NCI-H774 (cell line): ENCODE measurements around the gene ALS2CL.
"Not testable (repeated sequence)": the region's sequence is repeated elsewhere in the genome, so short reads cannot be mapped to it uniquely, and the experiment has no call there.

Experiments
- DNase-seq: peaks from one replicate; lab custom pipeline; 2025; lab: John Stamatoyannopoulos, UW

The ALS2CL gene

DNA sequence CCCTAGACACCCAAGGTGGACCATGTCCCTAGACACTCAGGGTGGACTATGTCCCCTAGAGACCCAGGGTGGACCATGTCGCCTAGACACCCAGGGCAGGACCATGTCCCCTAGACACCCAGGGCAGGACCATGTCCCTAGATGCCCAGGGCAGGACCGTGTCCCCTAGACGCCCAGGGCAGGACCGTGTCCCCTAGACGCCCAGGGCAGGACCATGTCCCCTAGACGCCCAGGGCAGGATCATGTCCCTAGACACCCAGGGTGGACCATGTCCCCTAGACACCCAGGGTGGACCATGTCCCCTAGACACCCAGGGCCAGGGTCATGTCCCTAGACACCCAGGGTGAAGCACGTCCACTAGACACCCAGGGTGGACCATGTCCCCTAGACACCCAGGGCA lies 10.9 kb upstream of the ALS2CL start:
- DNase-seq, result not testable (repeated sequence)

DNA sequence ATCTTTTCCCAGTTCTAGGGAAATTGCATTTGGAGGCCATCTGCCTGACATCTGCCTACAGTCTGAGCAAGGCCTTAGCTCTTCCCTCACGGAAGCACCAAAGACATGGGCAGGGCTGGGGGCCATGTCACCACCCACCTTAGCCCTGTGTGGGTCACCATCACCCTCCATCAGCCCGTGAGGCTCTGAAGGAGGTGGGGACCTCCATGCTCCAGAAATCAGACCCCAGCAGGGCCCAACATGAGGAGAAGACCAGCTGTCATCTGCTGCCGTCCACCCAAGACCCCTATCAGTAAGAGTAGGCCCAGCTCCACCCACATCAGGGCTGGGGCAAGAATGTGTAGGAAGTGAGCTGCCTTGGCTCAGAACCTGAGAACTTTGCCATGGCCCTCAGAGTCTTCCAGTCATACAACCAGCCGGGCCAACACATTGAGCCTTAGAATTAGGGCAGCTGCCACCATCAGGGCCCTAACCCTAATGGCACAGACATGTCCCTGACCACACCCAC lies 9.6 kb upstream of the ALS2CL start:
- DNase-seq, result no peak

GRCh38 chr3:46702246-46703012 lies 8.9 kb upstream of the ALS2CL start:
- no peak for DNase-seq

- no peak for DNase-seq
Observed at GRCh38 chr3:46701181-46701939, 7.9 kb upstream of the ALS2CL start, which contains the start of gene TMIE. TMIE (plus strand) TSS chr3:46701392; CDS start chr3:46701488, 96 bp downstream.

GRCh38 chr3:46700772-46701171 lies 7.3 kb upstream of the ALS2CL start:
- no peak for DNase-seq

DNA sequence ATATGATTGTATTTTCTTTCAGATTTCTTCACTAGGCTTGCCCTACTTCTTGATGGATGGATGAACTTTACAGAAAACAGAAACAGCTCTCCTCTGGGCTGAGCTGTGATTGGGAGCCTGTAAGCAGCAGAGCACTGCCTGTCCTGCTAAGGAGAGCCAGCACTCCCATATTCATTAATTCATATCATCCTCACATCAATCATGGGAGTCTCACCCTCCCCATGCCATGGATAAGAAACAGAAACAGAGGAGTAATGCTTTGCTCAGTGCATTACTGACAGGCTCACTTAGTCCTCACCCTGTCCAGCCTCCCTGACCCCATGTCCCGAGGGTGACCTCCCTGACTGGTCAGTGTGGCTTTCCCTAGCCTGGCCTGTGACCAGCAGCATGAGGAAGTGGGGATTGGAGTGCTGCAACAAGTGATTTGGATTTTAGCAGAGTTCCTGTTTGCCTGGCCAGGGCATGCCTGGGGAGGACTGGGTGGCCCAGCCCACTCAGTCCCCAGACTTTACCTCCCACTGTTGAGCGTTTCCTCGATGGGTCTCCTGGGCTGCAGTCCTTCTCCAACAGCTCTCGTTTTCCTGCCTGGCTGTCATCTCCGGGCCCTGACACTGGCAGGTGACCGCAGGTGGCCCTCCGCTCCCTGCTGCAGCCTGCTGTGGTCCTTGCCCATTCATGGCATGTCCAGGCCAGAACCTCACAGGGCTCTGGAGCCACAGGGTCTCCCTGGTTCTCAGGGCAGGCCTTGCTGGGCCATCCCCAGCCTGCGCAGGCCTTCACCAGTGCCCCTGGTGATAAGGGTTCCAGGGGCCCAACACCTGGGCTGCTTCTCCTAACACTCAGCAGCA lies 6.4 kb upstream of the ALS2CL start:
- no peak for DNase-seq

DNA sequence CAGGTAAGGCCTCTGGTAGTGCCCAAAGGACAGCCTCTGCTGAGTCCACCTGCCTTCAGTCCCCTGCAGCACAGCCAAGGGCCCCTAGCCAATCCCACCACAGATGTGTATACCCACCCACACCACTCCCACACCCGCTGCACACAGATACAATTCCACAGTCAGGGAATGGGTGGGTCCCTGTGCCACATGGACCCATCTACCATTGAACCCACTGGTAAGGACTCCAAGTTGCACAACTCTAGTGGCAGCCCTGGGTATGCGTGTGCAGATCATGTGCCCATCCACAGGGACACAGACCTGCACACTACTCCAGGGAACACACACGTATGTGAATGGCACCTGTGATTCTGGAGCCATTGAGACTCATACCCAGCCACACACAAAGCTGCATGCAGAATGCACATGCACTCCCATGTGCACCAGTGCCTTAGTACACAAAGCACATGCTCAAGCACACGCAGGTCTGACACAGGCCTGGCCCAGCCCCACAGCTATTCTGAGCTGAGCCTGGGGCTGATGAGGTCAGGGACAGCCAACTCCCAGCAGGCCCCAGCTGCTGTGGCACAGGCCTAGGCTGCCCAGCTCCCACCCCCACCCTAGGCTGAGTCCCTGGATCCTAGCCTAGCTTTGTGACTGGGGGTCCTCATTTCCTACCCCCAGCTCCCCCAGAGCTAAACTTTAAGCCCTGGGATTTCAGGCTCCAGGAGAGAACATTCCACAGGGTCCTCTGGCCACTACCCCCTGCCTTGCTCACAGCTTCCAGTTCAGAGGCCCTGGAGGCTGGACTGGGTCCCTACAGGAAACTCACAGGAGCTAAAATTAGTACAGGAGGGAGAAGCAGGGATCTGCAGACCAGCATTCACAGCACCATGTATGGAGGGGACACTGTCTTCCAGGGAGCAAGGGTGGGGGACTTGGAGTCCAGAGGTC lies 2.7 kb upstream of the ALS2CL start:
- DNase-seq, result no peak

DNA sequence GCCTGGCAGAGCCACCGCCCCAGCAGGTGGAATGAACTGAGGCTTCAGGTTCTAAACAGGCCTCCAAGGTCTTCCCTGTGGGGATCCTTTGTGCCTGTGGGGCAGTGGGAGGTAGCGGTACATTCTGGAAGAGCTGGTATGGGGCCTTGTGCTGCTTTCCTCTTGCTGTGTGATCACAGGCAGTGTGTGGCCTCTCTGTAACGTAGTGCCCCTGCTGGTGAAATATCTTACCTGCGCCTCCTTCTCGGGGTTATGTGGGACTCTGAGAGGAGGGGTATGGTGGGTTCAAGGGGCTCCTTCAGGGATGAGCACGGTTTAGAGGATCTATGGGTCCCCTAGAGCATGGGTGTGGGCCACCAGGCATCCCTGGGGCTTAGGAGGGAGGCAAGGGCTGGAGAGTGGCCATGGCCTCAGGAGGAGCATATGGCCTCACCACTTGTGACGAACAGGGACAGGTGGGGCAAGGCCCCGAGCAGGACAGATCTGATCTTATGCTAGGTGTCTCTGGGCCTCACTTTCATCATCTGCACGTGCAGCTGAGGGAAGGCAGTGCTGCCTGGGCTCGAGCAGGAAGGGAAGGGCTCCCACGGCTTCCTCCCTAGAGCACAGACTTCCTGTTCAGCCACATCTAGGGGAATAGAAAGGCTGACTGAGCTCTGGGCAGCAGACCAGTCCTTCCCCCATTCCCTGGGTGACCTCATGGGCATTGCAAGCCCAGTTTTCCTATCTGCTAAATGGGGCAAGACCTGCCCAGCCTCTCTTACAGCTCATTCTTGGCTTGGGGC lies 1.9 kb upstream of the ALS2CL start:
- no peak for DNase-seq

- no peak for DNase-seq
Observed at GRCh38 chr3:46694520-46694919, 1.0 kb upstream of the ALS2CL start.

DNA sequence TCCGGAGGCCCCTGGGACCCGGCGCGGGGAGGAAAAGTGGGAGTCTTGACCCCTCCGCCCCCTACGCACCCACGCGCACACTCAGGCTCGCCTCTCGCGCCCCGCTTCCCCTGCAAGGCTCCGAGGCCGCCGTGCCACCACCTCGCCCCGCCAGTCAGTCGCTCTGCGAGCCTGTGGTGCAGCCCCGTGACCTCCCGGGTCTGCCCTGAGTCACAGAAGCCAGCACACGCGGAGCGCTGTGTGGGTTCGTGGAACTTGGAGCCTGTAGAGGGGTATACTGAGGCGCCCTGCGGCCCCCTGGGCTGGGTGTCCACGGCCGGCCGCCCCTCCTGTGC lies 380 bp upstream of the ALS2CL start:
- no peak for DNase-seq

- no peak for DNase-seq
Observed at GRCh38 chr3:46692566-46692990, 901 bp downstream of the ALS2CL start.

GRCh38 chr3:46690798-46691197 lies 2.7 kb downstream of the ALS2CL start:
- no peak for DNase-seq

DNA sequence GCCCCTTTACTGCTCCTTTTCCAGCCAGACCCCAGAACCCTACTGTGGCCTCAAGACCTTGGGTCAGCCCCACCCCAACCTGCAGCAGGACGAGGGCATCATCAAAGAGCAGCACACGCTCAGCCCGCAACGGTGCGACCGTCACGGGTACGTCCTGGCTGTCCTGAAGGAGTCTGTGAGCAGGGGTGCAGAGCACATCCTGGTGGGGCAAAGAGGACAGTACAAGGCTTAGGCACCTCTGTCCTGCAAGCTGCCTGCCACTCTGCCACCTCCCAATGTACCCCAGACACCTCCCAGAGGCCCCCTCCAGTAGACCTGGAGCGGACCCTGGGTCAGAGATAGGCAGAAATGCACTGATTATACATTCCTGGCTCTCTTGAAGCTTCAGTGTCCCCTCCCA lies 8.0 kb downstream of the ALS2CL start:
- no peak for DNase-seq

DNA sequence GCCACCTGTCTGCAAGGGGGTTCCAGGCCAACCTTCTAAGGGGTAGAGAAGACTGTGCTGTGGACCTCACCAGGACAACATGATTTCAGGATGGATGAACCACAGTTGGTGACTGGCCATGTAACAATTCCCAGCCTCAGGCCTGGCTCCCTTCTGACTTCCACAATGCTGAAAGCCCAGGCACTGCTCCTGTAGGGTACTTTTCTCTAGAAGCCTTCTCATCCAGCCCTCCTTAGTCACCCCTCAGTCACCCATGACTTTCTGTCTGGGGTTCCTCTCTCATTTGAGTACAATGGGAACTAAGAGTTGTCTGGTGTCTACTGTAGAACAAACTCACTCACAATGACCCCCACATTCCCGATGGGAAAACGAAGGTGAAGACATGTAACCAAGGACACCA lies 8.6 kb downstream of the ALS2CL start:
- no peak for DNase-seq

GRCh38 chr3:46682974-46683373 lies 10.5 kb downstream of the ALS2CL start:
- no peak for DNase-seq

- DNase-seq, result no peak
Observed at GRCh38 chr3:46681856-46682540, 11.5 kb downstream of the ALS2CL start.

GRCh38 chr3:46681387-46681786 lies 12.1 kb downstream of the ALS2CL start:
- no peak for DNase-seq

GRCh38 chr3:46680298-46680826 lies 13.1 kb downstream of the ALS2CL start:
- no peak for DNase-seq

DNA sequence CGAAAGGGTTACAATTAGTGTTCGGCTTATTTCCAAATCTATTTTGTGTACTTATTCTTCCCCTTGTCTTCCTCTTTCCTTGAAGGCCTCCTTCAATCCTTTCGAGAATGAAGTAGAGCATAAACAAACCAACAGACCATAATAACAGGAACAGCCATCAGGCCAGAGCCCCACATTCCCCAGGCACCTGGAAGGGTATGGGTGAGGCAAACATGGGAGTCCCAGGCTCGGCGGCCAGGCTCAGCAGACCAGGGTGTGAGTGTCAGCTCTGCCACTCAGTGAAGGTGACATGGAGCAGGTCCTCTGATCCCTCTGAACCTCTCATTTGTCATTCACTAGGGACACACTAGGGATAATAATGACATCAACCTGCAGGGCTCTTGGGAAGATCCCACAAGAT lies 13.8 kb downstream of the ALS2CL start:
- no peak for DNase-seq

DNA sequence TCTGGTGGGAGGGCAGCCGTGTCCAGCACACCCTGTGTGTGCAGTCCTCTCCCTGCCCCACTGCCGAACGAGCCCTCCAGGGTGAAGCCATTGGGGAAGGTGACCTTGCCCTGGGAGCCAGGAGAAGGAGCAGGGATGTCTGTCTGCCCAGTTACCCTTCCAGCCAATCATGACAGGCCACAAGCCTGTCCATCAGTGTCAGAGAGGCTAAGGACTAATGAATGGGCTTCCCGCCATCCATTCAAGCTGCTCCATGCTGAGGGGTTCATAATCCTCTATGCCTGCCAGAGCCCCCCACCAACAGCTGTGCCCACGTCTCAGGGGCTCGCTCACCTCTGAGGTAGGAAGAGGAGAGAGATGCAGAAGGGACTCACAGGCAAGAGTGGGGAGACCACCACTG lies 15.2 kb downstream of the ALS2CL start:
- no peak for DNase-seq
